Prostate gland (tissue), 2 donors: ENCODE measurements around the gene FOXS1.

Experiments used
- POLR2A ChIP-seq: fragments of 450-650 bp; IDR thresholded peaks from one replicate; pipeline ENCODE4 v1.6.1; 2016; ENCODE audit warnings: antibody characterized with exemption, mild to moderate bottlenecking
- TF ChIP-seq, protein P1 (sequence below), 4 experiments: fragments of 200-600 bp in 2 of 4; fragments of 450-650 bp in 2 of 4; sonication (generic) in 2 of 4; IDR thresholded peaks; 1 replicate in 3 of 4; 2 replicates in 1 of 4; pipeline ENCODE4 v1.5.1; 2016 to 2019; ENCODE audit warnings: antibody characterized with exemption in 4 of 4, mild to moderate bottlenecking in 2 of 4, moderate library complexity in 2 of 4

- no peak for TF ChIP-seq POLR2A
- TF ChIP-seq, protein P1, sequence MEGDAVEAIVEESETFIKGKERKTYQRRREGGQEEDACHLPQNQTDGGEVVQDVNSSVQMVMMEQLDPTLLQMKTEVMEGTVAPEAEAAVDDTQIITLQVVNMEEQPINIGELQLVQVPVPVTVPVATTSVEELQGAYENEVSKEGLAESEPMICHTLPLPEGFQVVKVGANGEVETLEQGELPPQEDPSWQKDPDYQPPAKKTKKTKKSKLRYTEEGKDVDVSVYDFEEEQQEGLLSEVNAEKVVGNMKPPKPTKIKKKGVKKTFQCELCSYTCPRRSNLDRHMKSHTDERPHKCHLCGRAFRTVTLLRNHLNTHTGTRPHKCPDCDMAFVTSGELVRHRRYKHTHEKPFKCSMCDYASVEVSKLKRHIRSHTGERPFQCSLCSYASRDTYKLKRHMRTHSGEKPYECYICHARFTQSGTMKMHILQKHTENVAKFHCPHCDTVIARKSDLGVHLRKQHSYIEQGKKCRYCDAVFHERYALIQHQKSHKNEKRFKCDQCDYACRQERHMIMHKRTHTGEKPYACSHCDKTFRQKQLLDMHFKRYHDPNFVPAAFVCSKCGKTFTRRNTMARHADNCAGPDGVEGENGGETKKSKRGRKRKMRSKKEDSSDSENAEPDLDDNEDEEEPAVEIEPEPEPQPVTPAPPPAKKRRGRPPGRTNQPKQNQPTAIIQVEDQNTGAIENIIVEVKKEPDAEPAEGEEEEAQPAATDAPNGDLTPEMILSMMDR (IDR thresholded peaks at IDR 0.05) = no peak
Measured at GRCh38 chr20:31830406-31830981, 14.9 kb downstream of the FOXS1 start.
